Lung (tissue), 12 donors: ENCODE data around the gene RELB. TPM values are rescaled to one million over a fixed set of nuclear protein-coding genes. Genes with fewer than 3 reads are reported as not detected.
"Not testable (repeated sequence)": the region's sequence is repeated elsewhere in the genome, so short reads cannot be mapped to it uniquely, and the experiment has no call there.

Experiments used
- ATAC-seq: fragments of 200-7000 bp; cut with Tn5 transposase; one replicate; pipeline ENCODE4 v1.9.1; 2020; ENCODE audit warnings: moderate number of reproducible peaks; ENCODE audit not compliant: insufficient read depth, low FRiP score
- DNase-seq, 3 donors: peaks; one replicate each; pipeline ENCODE4 v3.0.0-alpha.2; 2013 to 2017
- H3K27ac ChIP-seq, 2 donors: one replicate each; pipeline ENCODE4 v1.5.1; 2013; ENCODE audit warnings: mild to moderate bottlenecking in 2 of 2, moderate library complexity in 2 of 2, control low read depth in 1 of 2, inconsistent platforms in 1 of 2, low read depth in 1 of 2, low read length in 1 of 2
- H3K27me3 ChIP-seq, 3 donors: one replicate each; pipeline ENCODE4 v1.5.1; 2013; ENCODE audit warnings: low read length in 2 of 3; ENCODE audit not compliant: control insufficient read depth in 3 of 3, insufficient read depth in 3 of 3
- H3K36me3 ChIP-seq, 4 donors: one replicate each; pipeline ENCODE4 v1.5.1; 2013; ENCODE audit warnings: low read length in 4 of 4, mild to moderate bottlenecking in 1 of 4, moderate library complexity in 1 of 4; ENCODE audit not compliant: control insufficient read depth in 4 of 4, insufficient read depth in 4 of 4
- H3K4me1 ChIP-seq, 5 donors: one replicate each; pipeline ENCODE4 v1.5.1; 2013; ENCODE audit warnings: low read length in 5 of 5, mild to moderate bottlenecking in 2 of 5, moderate library complexity in 1 of 5; ENCODE audit not compliant: control insufficient read depth in 5 of 5, insufficient read depth in 5 of 5
- H3K4me3 ChIP-seq: one replicate; pipeline ENCODE4 v1.5.1; 2013; ENCODE audit warnings: mild to moderate bottlenecking, control low read depth, moderate library complexity
- H3K9ac ChIP-seq, 2 donors: one replicate each; pipeline ENCODE4 v1.5.1; 2013; ENCODE audit warnings: low read length in 2 of 2, control low read depth in 1 of 2; ENCODE audit not compliant: insufficient read depth in 1 of 2
- H3K9me3 ChIP-seq, 4 donors: one replicate each; pipeline ENCODE4 v1.5.1; 2013; ENCODE audit warnings: low read length in 3 of 4, mild to moderate bottlenecking in 1 of 4, moderate library complexity in 1 of 4; ENCODE audit not compliant: control insufficient read depth in 4 of 4, insufficient read depth in 3 of 4
- CTCF ChIP-seq: IDR thresholded peaks from 2 replicates; pipeline ENCODE4 v1.5.1; 2012; ENCODE audit warnings: mild to moderate bottlenecking; ENCODE audit errors: control extremely low read depth, extremely low read depth
- WGBS, 2 donors: extraction: QIAGEN DNeasy Blood & Tissue Kit; methylation state at CpG; one replicate each; pipeline ENCODE4 v1.1.7; 2013; 5-methylcytosine and 5-hydroxymethylcytosine counted together
- polyA plus RNA-seq, 2 donors: library from polyadenylated mRNA; stranded (reverse); fragments of 200-250 nt; gene quantifications; one replicate each; pipeline ENCODE4 v1.2.1, GENCODE V29; 2013
- total RNA-seq, 2 donors: library from RNA; depleted of rRNA in 1 of 2; stranded (reverse); fragments of >200 nt in 1 of 2; gene quantifications; one replicate each; pipeline ENCODE4 v1.2.1, GENCODE V29; 2014 to 2021
- donor health status: control.
- donor health status: control.
- donor health status: Bipolar disorder and iron deficiency.
- donor health status: healthy.
- donor health status: DM: yes; HTN: yes; CAD: no.

The RELB gene
- total and polyA plus RNA-seq, 4 donors, result 9.4 to 65.9 (median 19.8) TPM

- peaks cover 16 to 31% (median 21%) of the 10 kb centered on the region in 4 donors for H3K36me3 ChIP-seq
- TF ChIP-seq CTCF, result no peak
- H3K9me3 ChIP-seq, result no peaks in the 10 kb centered on the region
These were observed 32.6 kb upstream of the RELB start for GRCh38 chr19:44968670-44969069.

GRCh38 chr19:44969437-44969836, 31.8 kb upstream of the RELB start:
- H3K27me3 ChIP-seq, result no peaks in the 10 kb centered on the region
- no peak overlapping the region for H3K9ac ChIP-seq
- peaks cover 15 to 37% (median 23%) of the 10 kb centered on the region in 4 donors for H3K36me3 ChIP-seq
- ATAC-seq (no peak), DNase-seq (no peak)
- TF ChIP-seq CTCF, result no peak
- no peak overlapping the region for H3K4me3 ChIP-seq
- H3K4me1 ChIP-seq, result no peaks in the 10 kb centered on the region
- H3K9me3 ChIP-seq, result no peaks in the 10 kb centered on the region
- 96 to 97% methylated on average over 4 to 5 of the region's 5 CpGs for WGBS, 2 donors
- H3K27ac ChIP-seq, result no peak overlapping the region

More at GRCh38 chr19:44968670-44969069, 32.6 kb upstream of the RELB start:
- Histone ChIP-seq H3K27me3 (no peaks in the 10 kb centered on the region), H3K4me1 (no peaks in the 10 kb centered on the region), H3K27ac (no peak overlapping the region), H3K9ac (no peak overlapping the region), H3K4me3 (no peak overlapping the region)
- ATAC-seq (no peak), DNase-seq (no peak)
- 92 to 93% methylated on average over 4 of the region's 4 CpGs for WGBS, 2 donors

DNA sequence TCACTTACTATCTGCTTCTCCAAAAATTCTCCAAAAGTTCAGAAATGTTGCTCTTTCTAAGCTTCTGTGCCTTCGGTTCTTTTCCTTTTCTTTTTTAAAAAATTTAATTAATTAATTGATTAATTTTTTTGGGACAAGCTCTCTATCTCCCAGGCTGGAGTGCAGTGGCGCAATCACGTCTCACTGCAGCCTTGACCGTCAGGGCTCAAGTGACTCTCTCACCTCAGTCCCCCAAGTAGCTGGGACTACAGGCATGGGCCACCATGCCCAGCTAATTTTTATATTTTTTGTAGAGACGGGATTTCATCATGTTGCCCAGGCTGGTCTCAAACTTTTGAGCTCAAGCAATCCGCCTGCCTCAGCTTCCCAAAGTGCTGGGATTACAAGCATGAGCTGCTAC, 29.8 kb upstream of the RELB start:
- ATAC-seq, result not testable (repeated sequence)
- H3K36me3 ChIP-seq, result peaks cover 20 to 52% (median 35%) of the 10 kb centered on the region in 4 donors

DNA sequence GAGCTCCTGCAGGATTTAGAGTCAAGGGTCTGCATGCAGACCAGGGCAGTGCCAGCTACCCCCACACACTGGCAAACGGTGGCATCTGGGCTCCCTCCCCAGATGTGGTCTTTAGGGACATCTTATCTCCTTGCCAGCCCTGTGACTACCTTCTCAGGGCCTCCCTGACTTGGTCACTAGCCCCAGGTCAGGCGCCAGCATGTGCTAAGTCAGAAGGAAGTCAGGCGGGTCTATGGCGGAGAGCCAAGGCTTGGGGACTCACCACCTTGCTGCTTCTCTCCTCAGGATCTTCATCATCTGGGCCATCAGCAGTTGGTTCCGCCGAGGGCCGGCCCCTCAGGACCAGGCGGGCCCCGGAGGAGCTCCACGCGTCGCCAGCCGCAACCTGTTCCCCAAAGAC, 28.5 kb upstream of the RELB start:
- H3K36me3 ChIP-seq, result peaks cover 26 to 57% (median 45%) of the 10 kb centered on the region in 4 donors
- no peak overlapping the region for H3K4me3 ChIP-seq
- H3K27ac ChIP-seq, result no peak overlapping the region
- H3K9me3 ChIP-seq, result no peaks in the 10 kb centered on the region
- ATAC-seq (no peak), DNase-seq (no peak)
- H3K27me3 ChIP-seq, result no peaks in the 10 kb centered on the region
- 88 to 93% methylated on average over 13 of the region's 13 CpGs for WGBS, 2 donors
- H3K4me1 ChIP-seq, result peaks cover 0 to 2% (median 0%) of the 10 kb centered on the region in 5 donors
- TF ChIP-seq CTCF, result no peak
- H3K9ac ChIP-seq, result no peak overlapping the region

More for the DNA sequence above, 29.8 kb upstream of the RELB start:
- not testable (repeated sequence) for H3K9ac ChIP-seq, H3K27ac ChIP-seq, H3K9me3 ChIP-seq, H3K4me1 ChIP-seq, DNase-seq, H3K4me3 ChIP-seq, H3K27me3 ChIP-seq
- whole genome bisulfite sequencing, 2 donors, result 87 to 91% methylated on average over 6 of the region's 6 CpGs
